Right ventricle myocardium superior (tissue), 1 donor: Measurements from ENCODE around the gene LEF1. TPM values are rescaled to one million over a fixed set of nuclear protein-coding genes. Genes with fewer than 3 reads are reported as not detected.

ENCODE experiments used
- ATAC-seq: fragments of 200-7000 bp; cut with Tn5 transposase; one replicate; pipeline ENCODE4 v1.9.1; 2020; ENCODE audit warnings: mild to moderate bottlenecking; ENCODE audit not compliant: poor library complexity
- DNase-seq: peaks from one replicate; pipeline ENCODE4 v3.0.0-alpha.2; 2020
- intact Hi-C: fragments of 100-400 bp; cut with DNase I; formaldehyde crosslinking; loops from one replicate; pipeline ENCODE4 v1.11.2; 2022
- total RNA-seq: library from RNA; stranded (reverse); fragmentation: NEBNext Ultra II Directional; extraction: Animal tissue kit (Norgen Biotek cat#: 25700); gene quantifications from one replicate; pipeline ENCODE4 v1.2.1, GENCODE V29; 2021
- donor health status: DM: no; HTN: yes; CAD: no; lungs with severe emphysema.

The LEF1 gene
- total RNA-seq, 1 donor from 2014 or later = 0.51 TPM

- no peak for DNase-seq
- ATAC-seq = no peak
- intact Hi-C loops = no loop called here
Observed at GRCh38 chr4:108159845-108160244, 8.9 kb downstream of the LEF1 start.

DNA sequence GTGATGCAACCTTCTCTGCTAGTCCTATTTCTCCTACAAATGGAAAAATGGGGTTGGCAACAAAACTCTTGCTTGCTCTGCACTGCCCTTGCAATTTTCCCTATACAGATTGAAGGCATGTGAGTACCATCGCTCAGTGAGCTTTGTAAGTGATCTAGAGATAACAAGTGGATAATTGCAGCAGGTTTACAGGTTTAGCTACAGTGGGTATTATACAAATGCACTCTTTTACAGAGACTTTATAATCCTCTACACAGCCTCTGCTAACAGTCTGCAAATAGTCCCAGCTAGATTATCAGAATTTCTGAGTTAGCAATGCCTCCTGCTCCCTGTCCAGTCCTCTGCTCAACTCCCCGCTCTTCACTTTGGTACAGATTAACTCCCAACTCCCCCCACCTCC lies 11.1 kb downstream of the LEF1 start:
- DNase-seq (no peak), ATAC-seq (no peak)
- intact Hi-C loops = no loop called here

GRCh38 chr4:108156391-108156790 lies 12.3 kb downstream of the LEF1 start:
- intact Hi-C loops = no loop called here
- ATAC-seq (no peak), DNase-seq (no peak)

- ATAC-seq (no peak), DNase-seq (no peak)
- intact Hi-C loops = no loop called here
Observed at GRCh38 chr4:108155373-108155772, 13.4 kb downstream of the LEF1 start.

- DNase-seq = no peak
- intact Hi-C loops = no loop called here
- no peak for ATAC-seq
Observed at GRCh38 chr4:108152980-108153379, 15.8 kb downstream of the LEF1 start.

DNA sequence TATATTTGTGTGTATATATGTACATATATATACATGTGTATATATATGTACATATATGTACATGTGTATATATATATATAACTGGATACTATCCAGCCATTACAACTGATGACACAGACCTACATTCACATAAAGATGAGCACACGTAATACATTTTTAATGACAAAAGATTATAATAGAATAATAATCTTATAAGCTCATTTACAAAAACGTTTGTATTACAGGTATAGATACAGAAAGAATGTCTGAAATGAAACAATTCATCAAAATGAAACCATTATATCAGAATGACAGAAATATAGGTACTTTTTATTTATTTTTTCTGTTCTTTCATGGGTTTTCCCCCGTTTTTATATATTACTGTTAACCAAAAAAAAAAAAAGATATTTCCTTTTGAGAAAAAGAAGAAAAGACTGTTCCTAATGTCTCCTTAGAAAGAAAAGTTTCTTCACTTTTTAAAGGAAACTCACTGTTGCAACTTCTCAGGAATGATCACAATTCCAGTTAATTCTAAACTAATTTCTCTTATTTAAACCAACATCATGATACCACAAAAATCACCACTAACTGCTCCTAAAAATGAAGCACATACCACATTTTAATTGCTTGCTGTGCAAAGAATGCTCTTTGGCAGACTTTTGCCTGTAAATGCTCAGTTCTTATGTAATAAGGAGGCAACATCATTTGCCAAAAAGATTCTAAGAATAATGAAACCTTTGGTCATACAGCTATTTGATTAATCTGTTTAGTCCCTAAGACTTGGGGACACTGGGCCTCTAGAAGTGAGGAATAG lies 18.9 kb downstream of the LEF1 start:
- intact Hi-C loops = no loop called here
- DNase-seq (no peak), ATAC-seq (no peak)

- intact Hi-C loops = no loop called here
- DNase-seq = no peak
- no peak for ATAC-seq
Observed at GRCh38 chr4:108148316-108148715, 20.4 kb downstream of the LEF1 start.

- ATAC-seq (no peak), DNase-seq (no peak)
- intact Hi-C loops = no loop called here
Observed at GRCh38 chr4:108146819-108147218, 21.9 kb downstream of the LEF1 start.

DNA sequence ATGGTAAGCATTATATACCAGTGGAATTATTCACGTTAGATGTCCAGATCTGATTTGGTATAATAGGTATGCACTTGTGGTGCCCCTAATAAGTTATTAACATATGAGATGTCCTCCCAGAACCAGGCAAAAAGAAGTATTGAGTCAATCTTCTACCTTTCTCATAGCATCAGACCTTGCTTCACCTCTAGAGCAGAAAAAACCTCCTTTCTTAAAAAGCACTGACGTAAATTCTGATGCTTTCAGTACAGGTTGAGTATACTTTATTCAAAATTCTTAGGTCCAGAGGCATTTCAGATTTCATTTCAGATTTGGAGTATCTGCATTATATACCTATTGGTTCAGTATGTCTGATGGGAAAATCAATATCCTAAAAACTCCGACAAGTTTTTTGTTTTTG lies 22.4 kb downstream of the LEF1 start:
- DNase-seq = no peak
- intact Hi-C loops = no loop called here
- no peak for ATAC-seq

- DNase-seq (no peak), ATAC-seq (no peak)
- intact Hi-C loops = no loop called here
Observed at GRCh38 chr4:108144451-108144850, 24.3 kb downstream of the LEF1 start.

DNA sequence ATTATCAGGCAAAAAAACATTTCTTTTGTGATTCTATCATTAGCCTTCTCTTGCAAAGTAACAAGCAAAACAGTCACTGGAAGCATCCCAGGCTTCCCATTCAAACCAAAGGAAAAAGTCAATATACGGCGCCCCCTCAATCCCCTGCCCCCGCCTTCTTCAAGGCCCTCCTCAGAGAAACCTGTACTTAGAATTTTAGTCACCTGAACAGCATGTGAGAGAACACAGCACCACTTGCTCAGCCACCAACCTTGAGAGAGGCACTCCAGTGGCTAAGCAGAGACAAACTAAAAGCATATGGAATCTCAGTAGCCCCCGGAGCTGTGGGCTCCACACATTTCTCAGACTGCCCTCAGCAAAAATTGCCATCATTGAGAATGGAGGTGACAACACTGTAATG lies 25.2 kb downstream of the LEF1 start:
- intact Hi-C loops = no loop called here
- DNase-seq = no peak

DNA sequence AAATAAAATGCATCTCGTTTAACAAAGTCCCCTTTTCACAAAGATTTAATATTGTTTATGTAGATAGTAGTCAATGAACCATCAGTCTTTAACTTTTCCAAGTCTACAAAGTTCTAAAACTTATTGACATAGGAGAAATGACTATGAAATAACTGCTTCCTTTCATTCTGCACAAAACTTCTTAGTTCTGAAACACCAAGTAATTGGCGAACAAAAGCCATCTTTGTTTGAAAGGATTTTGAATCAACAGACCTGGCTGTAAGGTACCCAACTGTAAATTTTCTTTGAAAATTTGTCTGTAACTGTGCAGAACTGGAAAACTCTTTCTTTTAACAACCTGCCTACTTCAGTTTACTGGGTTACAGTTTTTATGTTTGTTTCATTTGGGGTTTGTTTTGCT lies 25.9 kb downstream of the LEF1 start:
- intact Hi-C loops = no loop called here
- DNase-seq (no peak), ATAC-seq (no peak)

More for the DNA sequence above, 25.2 kb downstream of the LEF1 start:
- ATAC-seq = no peak

- intact Hi-C loops = no loop called here
- ATAC-seq = no peak
- no peak for DNase-seq
Observed at GRCh38 chr4:108141213-108141950, 27.4 kb downstream of the LEF1 start.

- ATAC-seq (no peak), DNase-seq (no peak)
- intact Hi-C loops = no loop called here
Observed at GRCh38 chr4:108140328-108140727, 28.4 kb downstream of the LEF1 start.

- no peak for DNase-seq
- intact Hi-C loops = no loop called here
- no peak for ATAC-seq
Observed at GRCh38 chr4:108139089-108139488, 29.6 kb downstream of the LEF1 start.

- intact Hi-C loops = no loop called here
- ATAC-seq (no peak), DNase-seq (no peak)
Observed at GRCh38 chr4:108135549-108136209, 33.1 kb downstream of the LEF1 start.

DNA sequence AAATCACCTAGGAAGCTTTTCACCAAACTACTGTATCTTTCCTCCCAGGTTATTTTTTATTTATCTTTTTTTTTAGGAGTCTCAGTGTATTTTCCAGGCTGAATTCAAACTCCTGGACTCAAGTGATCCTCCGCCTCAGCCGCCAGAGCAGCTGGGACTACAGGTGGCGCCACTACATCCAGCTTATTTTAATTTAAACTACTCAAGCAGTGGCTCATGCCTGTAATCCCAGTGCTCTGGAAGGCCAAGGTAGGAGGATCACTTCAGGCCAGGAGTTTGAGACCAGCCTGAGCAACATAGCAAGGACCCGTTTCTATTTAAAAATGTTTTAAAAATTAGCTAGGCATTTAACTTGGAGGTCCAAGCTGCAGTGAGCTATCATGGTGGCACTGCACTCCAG lies 37.8 kb downstream of the LEF1 start:
- DNase-seq = no peak
- ATAC-seq = no peak
- intact Hi-C loops = no loop called here

- ATAC-seq (no peak), DNase-seq (no peak)
- intact Hi-C loops = no loop called here
Observed at GRCh38 chr4:108129196-108129595, 39.5 kb downstream of the LEF1 start.

DNA sequence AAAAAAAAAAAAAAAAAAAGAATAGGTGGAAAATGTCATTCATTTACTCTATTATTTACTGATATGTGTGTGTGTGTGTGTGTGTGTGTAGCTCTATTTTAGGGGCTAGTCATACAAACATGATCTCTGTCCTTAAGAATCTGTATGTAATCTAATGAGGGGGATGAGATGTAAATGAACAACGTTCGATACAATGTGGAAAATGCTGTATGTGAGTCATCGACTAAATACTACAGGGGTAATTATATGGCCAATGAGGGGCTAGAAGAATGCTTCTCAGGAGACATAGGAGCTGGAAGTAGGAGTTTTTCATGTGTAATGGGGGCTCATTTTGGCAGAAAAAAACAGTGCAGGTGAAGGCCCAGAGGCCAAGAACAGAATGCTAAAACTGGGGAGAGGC lies 41.9 kb downstream of the LEF1 start:
- DNase-seq (no peak), ATAC-seq (no peak)
- intact Hi-C loops = no loop called here

DNA sequence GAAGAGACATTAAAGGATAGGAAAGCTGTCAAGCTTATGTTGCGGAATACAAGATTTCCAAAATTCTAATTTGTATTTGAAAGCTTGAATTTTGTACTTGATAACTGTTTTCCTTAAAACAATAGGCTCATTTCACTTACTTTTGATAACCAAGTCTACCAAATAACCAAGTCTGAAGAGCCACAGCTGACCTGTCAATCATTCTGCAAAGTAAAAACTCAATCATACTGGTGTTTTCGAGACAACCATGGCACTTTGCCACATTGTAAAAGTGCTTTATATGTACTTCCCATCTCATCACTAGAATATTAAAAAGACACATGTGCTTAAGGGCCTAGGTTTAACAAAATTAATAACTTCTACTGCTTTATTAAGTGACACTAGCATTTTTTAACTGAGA lies 47.9 kb downstream of the LEF1 start:
- intact Hi-C loops = no loop called here
- no peak for ATAC-seq
- DNase-seq = no peak
